ENCODE data around the gene UXS1.

- TF ChIP-seq CTCF (IDR thresholded peaks at IDR 0.05 in 4 of 5, conservative IDR thresholded peaks at IDR 0.05 in 1 of 5) (no peak), POLR2A (IDR thresholded peaks at IDR 0.05) (no peak)
Measured at GRCh38 chr2:106183101-106183696, 10.9 kb downstream of the UXS1 start.

Measured in gastrocnemius medialis (tissue), 4 donors.